Parietal lobe (tissue), 1 donor: ENCODE results near the gene AGK. TPM values are rescaled to one million over a fixed set of nuclear protein-coding genes. Genes with fewer than 3 reads are reported as not detected.

Source experiments
- total RNA-seq: library from RNA; depleted of rRNA; stranded (reverse); fragments of >200 nt; gene quantifications from one replicate; pipeline ENCODE4 v1.2.3, GENCODE V29; 2014

Gene AGK, protein sequence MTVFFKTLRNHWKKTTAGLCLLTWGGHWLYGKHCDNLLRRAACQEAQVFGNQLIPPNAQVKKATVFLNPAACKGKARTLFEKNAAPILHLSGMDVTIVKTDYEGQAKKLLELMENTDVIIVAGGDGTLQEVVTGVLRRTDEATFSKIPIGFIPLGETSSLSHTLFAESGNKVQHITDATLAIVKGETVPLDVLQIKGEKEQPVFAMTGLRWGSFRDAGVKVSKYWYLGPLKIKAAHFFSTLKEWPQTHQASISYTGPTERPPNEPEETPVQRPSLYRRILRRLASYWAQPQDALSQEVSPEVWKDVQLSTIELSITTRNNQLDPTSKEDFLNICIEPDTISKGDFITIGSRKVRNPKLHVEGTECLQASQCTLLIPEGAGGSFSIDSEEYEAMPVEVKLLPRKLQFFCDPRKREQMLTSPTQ
- total RNA-seq: 73.2 TPM

GRCh38 chr7:141551094-141551781, at the start of gene AGK:
TSS of gene AGK (plus strand) at chr7:141551410. CDS start at chr7:141555467, 4,057 bp downstream.

DNA sequence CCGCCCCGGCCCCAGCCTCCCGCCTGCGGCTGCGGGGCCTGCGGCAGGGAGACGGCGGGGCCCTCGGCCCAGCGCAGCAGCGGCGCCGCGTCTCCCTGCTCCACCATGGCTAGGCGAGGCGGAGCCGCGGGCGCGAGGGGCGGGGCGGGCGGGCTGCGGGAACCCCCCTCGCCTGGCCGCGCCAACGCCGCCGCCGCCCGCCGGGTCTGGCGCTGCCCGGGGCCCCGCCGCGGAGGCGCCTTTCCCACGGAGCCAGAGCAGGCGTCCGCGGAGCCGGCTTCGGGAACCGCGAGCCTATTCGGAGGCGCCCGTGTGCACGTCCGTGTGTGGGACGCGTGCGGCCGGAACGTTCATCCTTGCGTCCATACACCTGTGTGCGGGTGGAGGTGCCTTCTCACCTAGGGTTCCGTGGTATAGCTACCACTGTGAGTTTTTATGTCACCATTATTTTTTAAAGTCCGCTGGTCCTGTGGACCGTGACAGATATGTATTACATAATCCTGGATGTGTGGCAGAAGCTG, 150.9 kb downstream of the AGK start, which contains the start of gene DENND11:
Gene DENND11, minus strand, starts transcription at position 120 of the 521 bp plus-strand sequence. Its CDS starts 13 bp downstream, at position 107.

Other genes with a start within 250 kb of the AGK start
- gene DENND11, start 150.8 kb downstream of the AGK start, total RNA-seq: 66.4 TPM
- 1.3 TPM for gene WEE2, start 156.9 kb downstream of the AGK start, total RNA-seq
- 86.7 TPM for gene SSBP1, start 186.9 kb downstream of the AGK start, total RNA-seq
- gene TAS2R3, start 212.7 kb downstream of the AGK start, total RNA-seq: 24.1 TPM
- 16.6 TPM for gene TAS2R4, start 225.3 kb downstream of the AGK start, total RNA-seq
- 13.5 TPM for gene TAS2R5, start 238.8 kb downstream of the AGK start, total RNA-seq